AG08396 (cell line): ENCODE results near the gene DGCR2.

Source experiments
- DNase-seq: peaks from one replicate; pipeline ENCODE4 v3.0.0; 2012; ENCODE audit warnings: low spot score, mixed read lengths

Gene DGCR2

GRCh38 chr22:19127329-19128008 lies 5.3 kb upstream of the DGCR2 start:
- DNase-seq = no peak

GRCh38 chr22:19126309-19127273 lies 4.4 kb upstream of the DGCR2 start:
- no peak for DNase-seq

GRCh38 chr22:19125474-19126308 lies 3.5 kb upstream of the DGCR2 start:
- no peak for DNase-seq

- DNase-seq = no peak
These were observed 2.8 kb upstream of the DGCR2 start for GRCh38 chr22:19125011-19125410.

GRCh38 chr22:19124377-19124776 lies 2.2 kb upstream of the DGCR2 start:
- no peak for DNase-seq

GRCh38 chr22:19123936-19124335 lies 1.7 kb upstream of the DGCR2 start:
- DNase-seq = no peak

GRCh38 chr22:19122752-19123492 lies 710 bp upstream of the DGCR2 start:
- no peak for DNase-seq

GRCh38 chr22:19121631-19122142 lies 525 bp downstream of the DGCR2 start:
- DNase-seq = peak; percentile 65

- DNase-seq = peak; percentile 73
These were observed 1.2 kb downstream of the DGCR2 start for GRCh38 chr22:19120829-19121630.

- no peak for DNase-seq
These were observed 2.3 kb downstream of the DGCR2 start for GRCh38 chr22:19119949-19120348.

- no peak for DNase-seq
These were observed 3.8 kb downstream of the DGCR2 start for GRCh38 chr22:19118329-19118880.

GRCh38 chr22:19117111-19117512 lies 5.1 kb downstream of the DGCR2 start:
- no peak for DNase-seq

- no peak for DNase-seq
These were observed 6.6 kb downstream of the DGCR2 start for GRCh38 chr22:19115628-19116027.

GRCh38 chr22:19114984-19115552 lies 7.1 kb downstream of the DGCR2 start:
- DNase-seq = no peak

- DNase-seq = no peak
These were observed 8.8 kb downstream of the DGCR2 start for GRCh38 chr22:19113429-19113828.

GRCh38 chr22:19111584-19111983 lies 10.6 kb downstream of the DGCR2 start:
- no peak for DNase-seq

GRCh38 chr22:19111140-19111539 lies 11.1 kb downstream of the DGCR2 start:
- no peak for DNase-seq

GRCh38 chr22:19110646-19111045 lies 11.6 kb downstream of the DGCR2 start:
- DNase-seq = no peak

GRCh38 chr22:19110064-19110458 lies 12.2 kb downstream of the DGCR2 start:
- DNase-seq = no peak
